SJCRH30 (cell line): ENCODE measurements around the gene PARVB. TPM values are rescaled to one million over a fixed set of nuclear protein-coding genes. Genes with fewer than 3 reads are reported as not detected.
"Not testable (repeated sequence)": the region's sequence is repeated elsewhere in the genome, so short reads cannot be mapped to it uniquely, and the experiment has no call there.

Source experiments
- DNase-seq, 2 experiments: peaks; one replicate each; pipeline ENCODE4 v3.0.0-alpha.2; 2015 to 2020
- H3K27ac ChIP-seq: fragments of 250-450 bp; sonication (Bioruptor Pico); 2 replicates; pipeline ENCODE4 v1.5.1; 2020; ENCODE audit warnings: mild to moderate bottlenecking, moderate library complexity
- H3K27me3 ChIP-seq: fragments of 250-450 bp; sonication (Bioruptor Pico); 2 replicates; pipeline ENCODE4 v1.5.1; 2020; ENCODE audit warnings: mild to moderate bottlenecking, moderate library complexity
- H3K36me3 ChIP-seq: fragments of 250-450 bp; sonication (Bioruptor Pico); 2 replicates; pipeline ENCODE4 v1.5.1; 2020; ENCODE audit warnings: mild to moderate bottlenecking, moderate library complexity
- H3K4me1 ChIP-seq: fragments of 250-450 bp; sonication (Bioruptor Pico); 2 replicates; pipeline ENCODE4 v1.5.1; 2020; ENCODE audit warnings: mild to moderate bottlenecking, moderate library complexity
- H3K4me3 ChIP-seq: fragments of 250-450 bp; sonication (Bioruptor Pico); 2 replicates; pipeline ENCODE4 v1.5.1; 2020; ENCODE audit warnings: mild to moderate bottlenecking, moderate library complexity
- H3K9me3 ChIP-seq: fragments of 250-450 bp; sonication (Bioruptor Pico); replicated peaks from 2 replicates; pipeline ENCODE4 v1.5.1; 2020; ENCODE audit warnings: mild to moderate bottlenecking, moderate library complexity
- total RNA-seq: library from RNA; depleted of rRNA; stranded (reverse); fragments of >200 nt; shearing (Covaris generic); gene quantifications from 2 replicates; pipeline ENCODE4 v1.2.3, GENCODE V29; 2014

The PARVB gene
- total RNA-seq, 1 experiment from 2014 or later: not detected

DNA sequence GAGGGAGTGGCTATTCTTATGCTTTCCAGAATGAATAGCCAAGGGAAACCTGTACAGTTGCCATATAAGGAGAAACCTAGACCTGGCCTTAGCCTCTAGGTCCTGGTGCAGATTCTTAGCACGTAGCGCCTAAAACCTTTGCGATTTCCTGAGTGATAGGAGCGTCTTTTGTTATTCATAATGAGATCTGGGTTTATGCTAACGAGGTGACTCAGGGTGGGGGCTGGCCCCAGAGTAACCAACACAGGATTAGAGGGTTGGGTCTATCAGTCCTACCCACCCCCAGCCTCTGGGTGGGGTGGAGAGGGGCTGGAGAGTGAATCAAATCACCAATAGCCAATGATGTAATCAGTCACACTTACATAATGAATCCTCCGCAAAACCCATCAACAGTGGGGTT is 83.2 kb downstream of the PARVB start:
- Histone ChIP-seq H3K36me3 (no peaks in the 10 kb centered on the region), H3K9me3 (no peaks in the 10 kb centered on the region), H3K4me3 (no peak overlapping the region), H3K4me1 (no peaks in the 10 kb centered on the region), H3K27me3 (no peaks in the 10 kb centered on the region), H3K27ac (no peak overlapping the region)
- no peak for DNase-seq

DNA sequence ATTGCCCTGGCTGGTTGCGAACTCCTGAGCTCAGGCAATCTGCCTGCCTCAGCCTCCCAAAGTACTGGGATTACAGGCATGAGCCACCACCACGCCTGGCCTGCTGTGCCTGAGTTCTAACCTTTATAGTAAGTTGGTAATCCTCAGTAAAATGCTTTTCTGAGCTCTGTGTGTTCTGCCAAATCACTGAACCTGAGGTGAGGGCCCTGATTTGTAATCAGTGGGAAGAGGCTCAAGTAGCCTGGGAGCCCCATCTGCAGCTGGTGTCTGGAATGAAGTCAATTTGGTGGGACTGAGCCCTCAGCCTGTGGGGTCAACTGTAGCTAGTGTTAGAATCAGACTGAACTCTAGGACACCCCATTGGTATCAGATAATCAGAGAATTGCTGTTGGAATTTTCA is 84.0 kb downstream of the PARVB start:
- Histone ChIP-seq H3K27me3 (no peaks in the 10 kb centered on the region), H3K4me3 (no peak overlapping the region), H3K36me3 (no peaks in the 10 kb centered on the region), H3K9me3 (no peaks in the 10 kb centered on the region), H3K27ac (no peak overlapping the region), H3K4me1 (no peaks in the 10 kb centered on the region)
- no peak for DNase-seq

DNA sequence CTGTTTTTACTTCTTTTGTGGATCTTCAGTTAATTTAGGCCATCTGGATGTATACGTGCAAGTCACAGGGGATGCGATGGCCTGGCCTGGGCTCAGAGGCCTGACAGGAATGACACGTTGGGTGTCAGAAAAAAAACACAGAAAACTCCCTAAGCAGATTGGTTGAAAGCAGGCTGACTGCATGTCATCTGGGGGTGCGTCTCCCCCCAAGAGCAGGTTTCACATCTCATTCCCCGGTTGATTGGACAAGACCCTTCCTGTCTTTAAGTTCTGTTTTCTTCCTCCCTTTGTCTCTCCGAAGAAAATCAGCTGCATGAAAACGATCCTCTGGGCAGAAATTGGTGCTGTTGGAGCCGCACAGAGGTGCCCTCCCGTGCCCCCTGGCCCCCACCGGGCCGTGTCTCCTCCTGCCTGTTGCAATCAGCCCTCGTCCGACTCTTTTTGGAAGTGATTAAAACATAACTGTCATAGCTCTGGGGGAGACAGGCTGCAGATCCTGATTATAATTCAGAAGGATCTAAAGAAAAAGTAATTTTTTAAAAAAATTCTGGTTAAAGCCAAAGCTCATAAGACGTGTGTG is 84.8 kb downstream of the PARVB start:
- Histone ChIP-seq H3K4me3 (no peak overlapping the region), H3K4me1 (no peaks in the 10 kb centered on the region), H3K36me3 (no peaks in the 10 kb centered on the region), H3K9me3 (no peaks in the 10 kb centered on the region), H3K27ac (no peak overlapping the region), H3K27me3 (no peaks in the 10 kb centered on the region)
- no peak for DNase-seq

- H3K4me3 ChIP-seq: no peak overlapping the region
- no peaks in the 10 kb centered on the region for H3K27me3 ChIP-seq
- no peaks in the 10 kb centered on the region for H3K9me3 ChIP-seq
- no peaks in the 10 kb centered on the region for H3K36me3 ChIP-seq
- H3K27ac ChIP-seq: no peak overlapping the region
- no peaks in the 10 kb centered on the region for H3K4me1 ChIP-seq
- no peak for DNase-seq
Observed at GRCh38 chr22:44109416-44109815, 85.3 kb downstream of the PARVB start.

DNA sequence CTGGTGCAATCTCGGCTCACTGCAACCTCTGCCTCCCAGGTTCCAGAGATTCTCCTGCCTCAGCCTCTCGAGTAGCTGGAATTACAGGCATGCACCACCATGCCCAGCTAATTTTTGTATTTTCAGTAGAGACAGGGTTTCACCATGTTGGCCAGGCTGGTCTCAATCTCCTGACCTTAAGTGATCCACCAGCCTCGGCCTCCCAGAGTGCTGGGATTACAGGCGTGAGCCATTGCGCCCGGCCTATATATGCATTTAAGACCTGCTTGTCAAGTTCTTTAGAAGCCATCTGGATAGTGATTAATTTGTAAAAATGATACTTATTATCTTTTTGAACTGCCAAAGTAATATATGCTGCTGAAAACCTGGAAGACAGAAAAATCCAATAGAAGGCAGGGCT is 86.6 kb downstream of the PARVB start:
- not testable (repeated sequence) for H3K27ac ChIP-seq

GRCh38 chr22:44111562-44112155 is 87.6 kb downstream of the PARVB start:
- Histone ChIP-seq H3K36me3 (no peaks in the 10 kb centered on the region), H3K27ac (no peak overlapping the region), H3K4me3 (no peak overlapping the region), H3K9me3 (no peaks in the 10 kb centered on the region), H3K27me3 (no peaks in the 10 kb centered on the region), H3K4me1 (no peaks in the 10 kb centered on the region)
- no peak for DNase-seq

More for the DNA sequence above, 86.6 kb downstream of the PARVB start:
- not testable (repeated sequence) for H3K36me3 ChIP-seq, H3K4me1 ChIP-seq, H3K4me3 ChIP-seq, H3K9me3 ChIP-seq, DNase-seq, H3K27me3 ChIP-seq

DNA sequence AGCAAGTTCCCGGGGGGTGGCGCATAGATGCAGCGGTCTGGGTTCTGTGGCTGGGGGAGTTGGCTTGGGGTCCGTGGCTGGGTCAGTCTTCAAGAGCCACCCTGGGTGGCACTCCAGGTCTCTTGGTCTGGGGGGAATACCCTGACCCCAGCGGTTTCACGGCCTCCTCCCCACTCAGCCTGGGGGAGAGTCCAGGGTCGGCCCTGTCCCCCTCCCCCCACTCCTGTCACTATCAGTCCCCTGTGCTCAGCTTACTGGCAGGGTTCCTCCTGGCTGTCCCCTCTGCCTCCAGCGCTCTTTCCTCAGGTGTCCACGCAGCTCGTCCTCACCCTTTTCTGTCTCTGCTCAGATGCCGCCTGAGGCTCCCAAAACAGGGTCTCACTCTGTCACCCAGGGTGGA is 88.1 kb downstream of the PARVB start:
- Histone ChIP-seq H3K4me3 (no peak overlapping the region), H3K27me3 (no peaks in the 10 kb centered on the region), H3K4me1 (no peaks in the 10 kb centered on the region), H3K27ac (no peak overlapping the region), H3K9me3 (no peaks in the 10 kb centered on the region), H3K36me3 (no peaks in the 10 kb centered on the region)
- no peak for DNase-seq

- no peak for DNase-seq
Observed at GRCh38 chr22:44116331-44116730, 92.2 kb downstream of the PARVB start.

GRCh38 chr22:44116755-44117684 is 92.9 kb downstream of the PARVB start:
- Histone ChIP-seq H3K27me3 (no peaks in the 10 kb centered on the region; the same call in 1 of the 2 replicates), H3K27ac (no peak overlapping the region), H3K4me3 (no peak overlapping the region), H3K36me3 (no peaks in the 10 kb centered on the region), H3K4me1 (no peaks in the 10 kb centered on the region), H3K9me3 (no peaks in the 10 kb centered on the region)
- DNase-seq: no peak

More at GRCh38 chr22:44116331-44116730, 92.2 kb downstream of the PARVB start:
- no peak overlapping the region for H3K4me3 ChIP-seq
- no peaks in the 10 kb centered on the region for H3K36me3 ChIP-seq
- H3K27me3 ChIP-seq: no peaks in the 10 kb centered on the region; the same call in 1 of the 2 replicates
- H3K4me1 ChIP-seq: no peaks in the 10 kb centered on the region
- no peak overlapping the region for H3K27ac ChIP-seq
- H3K9me3 ChIP-seq: no peaks in the 10 kb centered on the region

DNA sequence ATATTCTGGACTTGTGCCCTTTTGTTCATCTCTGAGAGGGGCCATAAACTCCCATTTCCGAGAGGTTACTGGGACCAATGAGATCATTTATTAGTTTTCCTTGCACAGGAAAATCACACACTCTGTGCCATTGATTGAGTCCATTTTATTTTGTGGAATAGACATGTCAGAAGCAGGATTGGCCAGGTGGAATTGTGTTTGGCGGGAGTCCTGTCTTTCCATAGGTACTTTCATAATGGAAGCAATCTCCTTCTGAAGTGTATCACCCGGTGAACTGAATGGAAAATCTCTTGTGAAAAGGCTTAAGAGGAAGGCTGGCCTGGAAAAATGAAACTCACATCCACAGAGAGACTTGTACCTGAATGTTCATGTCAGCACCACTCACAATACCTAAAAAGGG is 93.6 kb downstream of the PARVB start:
- H3K9me3 ChIP-seq: no peaks in the 10 kb centered on the region
- H3K27me3 ChIP-seq: no peaks in the 10 kb centered on the region; the same call in 1 of the 2 replicates
- no peak overlapping the region for H3K4me3 ChIP-seq
- H3K27ac ChIP-seq: no peak overlapping the region
- no peaks in the 10 kb centered on the region for H3K4me1 ChIP-seq
- no peaks in the 10 kb centered on the region for H3K36me3 ChIP-seq
- DNase-seq: no peak

- Histone ChIP-seq H3K36me3 (no peaks in the 10 kb centered on the region), H3K4me1 (no peaks in the 10 kb centered on the region), H3K9me3 (no peaks in the 10 kb centered on the region), H3K27ac (no peak overlapping the region), H3K27me3 (no peaks in the 10 kb centered on the region; the same call in 1 of the 2 replicates), H3K4me3 (no peak overlapping the region)
- no peak for DNase-seq
Observed at GRCh38 chr22:44118645-44119315, 94.7 kb downstream of the PARVB start.

- Histone ChIP-seq H3K27me3 (no peaks in the 10 kb centered on the region; the same call in 1 of the 2 replicates), H3K36me3 (no peaks in the 10 kb centered on the region), H3K27ac (no peak overlapping the region), H3K9me3 (no peaks in the 10 kb centered on the region), H3K4me1 (no peaks in the 10 kb centered on the region), H3K4me3 (no peak overlapping the region)
- no peak for DNase-seq
Observed at GRCh38 chr22:44119669-44120313, 95.7 kb downstream of the PARVB start.

- no peaks in the 10 kb centered on the region for H3K9me3 ChIP-seq
- DNase-seq: no peak
- H3K27ac ChIP-seq: no peak overlapping the region
- no peaks in the 10 kb centered on the region for H3K36me3 ChIP-seq
- H3K27me3 ChIP-seq: no peaks in the 10 kb centered on the region; the same call in 1 of the 2 replicates
- H3K4me1 ChIP-seq: no peaks in the 10 kb centered on the region
- no peak overlapping the region for H3K4me3 ChIP-seq
Observed at GRCh38 chr22:44120314-44120704, 96.2 kb downstream of the PARVB start.

GRCh38 chr22:44125421-44125820 is 101.3 kb downstream of the PARVB start:
- Histone ChIP-seq H3K27me3 (no peaks in the 10 kb centered on the region), H3K36me3 (no peaks in the 10 kb centered on the region), H3K9me3 (no peaks in the 10 kb centered on the region), H3K4me1 (no peaks in the 10 kb centered on the region), H3K4me3 (no peak overlapping the region), H3K27ac (no peak overlapping the region)
- DNase-seq: no peak
